GM12878 (cell line): Measurements from ENCODE around the gene FUT8. TPM values are rescaled to one million over a fixed set of nuclear protein-coding genes. Genes with fewer than 3 reads are reported as not detected.

Experiments used
- CHD4 ChIP-seq: fragments of 200-600 bp; sonication (generic); IDR thresholded peaks from 2 replicates; pipeline ENCODE4 v1.6.1; 2016; ENCODE audit warnings: mild to moderate bottlenecking
- CREM ChIP-seq: IDR thresholded peaks from 2 replicates; pipeline ENCODE4 v1.6.1; 2014; ENCODE audit warnings: antibody characterized with exemption, low read depth
- FOS ChIP-seq: IDR thresholded peaks from 3 replicates; pipeline ENCODE4 v1.6.1; 2011; ENCODE audit warnings: borderline replicate concordance; ENCODE audit not compliant: insufficient read length; ENCODE audit errors: extremely low read depth
- HDGF ChIP-seq: fragments of 450-650 bp; IDR thresholded peaks from 2 replicates; pipeline ENCODE4 v1.6.1; 2016; ENCODE audit warnings: antibody characterized with exemption
- IRF4 ChIP-seq: IDR thresholded peaks from 2 replicates; pipeline ENCODE4 v1.6.1; 2011; ENCODE audit warnings: low read depth, low read length
- MTA3 ChIP-seq: IDR thresholded peaks from 2 replicates; pipeline ENCODE4 v1.6.1; 2012; ENCODE audit warnings: low read length, inconsistent platforms, borderline replicate concordance
- NFYB ChIP-seq: IDR thresholded peaks from 2 replicates; pipeline ENCODE4 v1.6.1; 2011; ENCODE audit warnings: low read depth, mild to moderate bottlenecking, low read length, improper control_type of control experiment, moderate library complexity; ENCODE audit not compliant: insufficient read depth
- NR2C2 ChIP-seq: IDR thresholded peaks from 2 replicates; pipeline ENCODE4 v1.6.1; 2011; ENCODE audit warnings: borderline replicate concordance, low read depth; ENCODE audit not compliant: control insufficient read depth, insufficient read length
- SMAD1 ChIP-seq: fragments of 450-650 bp; IDR thresholded peaks from 2 replicates; pipeline ENCODE4 v1.6.1; 2018; ENCODE audit warnings: mild to moderate bottlenecking, low read depth; ENCODE audit not compliant: partially characterized antibody
- SMC3 ChIP-seq: IDR thresholded peaks from 2 replicates; pipeline ENCODE4 v1.6.1; 2011; ENCODE audit warnings: low read length, improper control_type of control experiment, borderline replicate concordance
- ZNF274 ChIP-seq: IDR thresholded peaks from one replicate; pipeline ENCODE4 v1.8.0; 2011; ENCODE audit not compliant: insufficient read length, insufficient read depth
- polyA plus RNA-seq, 11 experiments: library from polyadenylated mRNA; depleted of rRNA in 4 of 11; unstranded in 6 of 11; stranded (reverse) in 5 of 11; fragments of >200 nt; fragmentation: Nextera tagmentation in 4 of 11; fragmentation: Illumina TruSeq in 1 of 11; extraction: Ambion mirVana in 4 of 11; extraction: Trizol in 1 of 11; gene quantifications; 1 replicate in 1 of 11; 2 replicates in 10 of 11; pipeline versions ENCODE4 v1.2.1 to v1.2.3, GENCODE V29; 2011 to 2016; ENCODE audit warnings: inconsistent platforms in 2 of 11, missing spikeins in 2 of 11, low read depth in 1 of 11
- total RNA-seq, 4 experiments: library from RNA; depleted of rRNA in 3 of 4; stranded (reverse); fragments of >200 nt in 3 of 4; fragmentation: Illumina TruSeq in 1 of 4; extraction: Trizol in 1 of 4; gene quantifications; 2 replicates each; pipeline versions ENCODE4 v1.2.1 to v1.2.3, GENCODE V29; 2013 to 2021
- TF ChIP-seq, protein P1 (sequence below): fragments of 150-350 bp; IDR thresholded peaks from 2 replicates; pipeline ENCODE4 v1.6.1; 2014; ENCODE audit warnings: mild to moderate bottlenecking, low read depth, low read length
- TF ChIP-seq, protein P2 (sequence below): IDR thresholded peaks from 2 replicates; pipeline ENCODE4 v1.6.1; 2012; ENCODE audit warnings: mild to moderate bottlenecking, low read depth, low read length
- TF ChIP-seq, protein P3 (sequence below): IDR thresholded peaks from 2 replicates; pipeline ENCODE4 v1.6.1; 2011; ENCODE audit warnings: borderline replicate concordance, low read depth, mild to moderate bottlenecking, moderate library complexity, low read length; ENCODE audit not compliant: insufficient read depth, poor library complexity, severe bottlenecking
- TF ChIP-seq, protein P4 (sequence below): IDR thresholded peaks from 2 replicates; pipeline ENCODE4 v1.6.1; 2012; ENCODE audit warnings: low read depth, low read length, improper control_type of control experiment

FUT8 gene
- total and polyA plus RNA-seq, 10 of the 15 experiments (the other 5 are each of a cell fraction or from before 2014, with no cell fraction given): 21.3 to 106 (median 66.3) TPM

DNA sequence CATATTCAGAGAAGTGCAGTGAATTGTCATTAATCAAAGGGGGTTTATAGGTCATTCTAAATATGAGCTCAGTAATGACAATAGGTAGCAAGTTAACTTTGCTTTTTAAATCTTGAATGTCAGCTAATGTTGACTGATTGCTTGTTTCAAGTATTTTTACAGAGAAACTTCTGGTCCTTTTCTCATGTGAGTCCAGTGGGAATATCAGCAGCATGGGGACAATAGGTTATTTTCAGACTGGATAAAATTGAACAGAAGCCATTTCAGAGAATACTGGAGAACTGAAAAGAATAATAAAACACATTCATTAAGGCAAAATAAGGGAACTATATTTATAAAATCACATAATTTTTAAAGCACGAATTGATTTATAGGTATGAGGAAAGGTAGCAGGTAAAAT is 78.7 kb downstream of the FUT8 start (continued):
- TF ChIP-seq, protein P1, sequence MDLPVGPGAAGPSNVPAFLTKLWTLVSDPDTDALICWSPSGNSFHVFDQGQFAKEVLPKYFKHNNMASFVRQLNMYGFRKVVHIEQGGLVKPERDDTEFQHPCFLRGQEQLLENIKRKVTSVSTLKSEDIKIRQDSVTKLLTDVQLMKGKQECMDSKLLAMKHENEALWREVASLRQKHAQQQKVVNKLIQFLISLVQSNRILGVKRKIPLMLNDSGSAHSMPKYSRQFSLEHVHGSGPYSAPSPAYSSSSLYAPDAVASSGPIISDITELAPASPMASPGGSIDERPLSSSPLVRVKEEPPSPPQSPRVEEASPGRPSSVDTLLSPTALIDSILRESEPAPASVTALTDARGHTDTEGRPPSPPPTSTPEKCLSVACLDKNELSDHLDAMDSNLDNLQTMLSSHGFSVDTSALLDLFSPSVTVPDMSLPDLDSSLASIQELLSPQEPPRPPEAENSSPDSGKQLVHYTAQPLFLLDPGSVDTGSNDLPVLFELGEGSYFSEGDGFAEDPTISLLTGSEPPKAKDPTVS: no peak
- TF ChIP-seq NFYB (no peak), CREM (no peak), CHD4 (no peak), SMC3 (no peak), NR2C2 (no peak), IRF4 (no peak), ZNF274 (no peak), FOS (no peak), MTA3 (no peak), HDGF (no peak), SMAD1 (no peak)
- TF ChIP-seq, protein P2, sequence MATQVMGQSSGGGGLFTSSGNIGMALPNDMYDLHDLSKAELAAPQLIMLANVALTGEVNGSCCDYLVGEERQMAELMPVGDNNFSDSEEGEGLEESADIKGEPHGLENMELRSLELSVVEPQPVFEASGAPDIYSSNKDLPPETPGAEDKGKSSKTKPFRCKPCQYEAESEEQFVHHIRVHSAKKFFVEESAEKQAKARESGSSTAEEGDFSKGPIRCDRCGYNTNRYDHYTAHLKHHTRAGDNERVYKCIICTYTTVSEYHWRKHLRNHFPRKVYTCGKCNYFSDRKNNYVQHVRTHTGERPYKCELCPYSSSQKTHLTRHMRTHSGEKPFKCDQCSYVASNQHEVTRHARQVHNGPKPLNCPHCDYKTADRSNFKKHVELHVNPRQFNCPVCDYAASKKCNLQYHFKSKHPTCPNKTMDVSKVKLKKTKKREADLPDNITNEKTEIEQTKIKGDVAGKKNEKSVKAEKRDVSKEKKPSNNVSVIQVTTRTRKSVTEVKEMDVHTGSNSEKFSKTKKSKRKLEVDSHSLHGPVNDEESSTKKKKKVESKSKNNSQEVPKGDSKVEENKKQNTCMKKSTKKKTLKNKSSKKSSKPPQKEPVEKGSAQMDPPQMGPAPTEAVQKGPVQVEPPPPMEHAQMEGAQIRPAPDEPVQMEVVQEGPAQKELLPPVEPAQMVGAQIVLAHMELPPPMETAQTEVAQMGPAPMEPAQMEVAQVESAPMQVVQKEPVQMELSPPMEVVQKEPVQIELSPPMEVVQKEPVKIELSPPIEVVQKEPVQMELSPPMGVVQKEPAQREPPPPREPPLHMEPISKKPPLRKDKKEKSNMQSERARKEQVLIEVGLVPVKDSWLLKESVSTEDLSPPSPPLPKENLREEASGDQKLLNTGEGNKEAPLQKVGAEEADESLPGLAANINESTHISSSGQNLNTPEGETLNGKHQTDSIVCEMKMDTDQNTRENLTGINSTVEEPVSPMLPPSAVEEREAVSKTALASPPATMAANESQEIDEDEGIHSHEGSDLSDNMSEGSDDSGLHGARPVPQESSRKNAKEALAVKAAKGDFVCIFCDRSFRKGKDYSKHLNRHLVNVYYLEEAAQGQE: no peak
- TF ChIP-seq, protein P3, sequence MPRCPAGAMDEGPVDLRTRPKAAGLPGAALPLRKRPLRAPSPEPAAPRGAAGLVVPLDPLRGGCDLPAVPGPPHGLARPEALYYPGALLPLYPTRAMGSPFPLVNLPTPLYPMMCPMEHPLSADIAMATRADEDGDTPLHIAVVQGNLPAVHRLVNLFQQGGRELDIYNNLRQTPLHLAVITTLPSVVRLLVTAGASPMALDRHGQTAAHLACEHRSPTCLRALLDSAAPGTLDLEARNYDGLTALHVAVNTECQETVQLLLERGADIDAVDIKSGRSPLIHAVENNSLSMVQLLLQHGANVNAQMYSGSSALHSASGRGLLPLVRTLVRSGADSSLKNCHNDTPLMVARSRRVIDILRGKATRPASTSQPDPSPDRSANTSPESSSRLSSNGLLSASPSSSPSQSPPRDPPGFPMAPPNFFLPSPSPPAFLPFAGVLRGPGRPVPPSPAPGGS: no peak
- TF ChIP-seq, protein P4, sequence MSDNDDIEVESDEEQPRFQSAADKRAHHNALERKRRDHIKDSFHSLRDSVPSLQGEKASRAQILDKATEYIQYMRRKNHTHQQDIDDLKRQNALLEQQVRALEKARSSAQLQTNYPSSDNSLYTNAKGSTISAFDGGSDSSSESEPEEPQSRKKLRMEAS: no peak
- TF ChIP-seq, all 136 proteins: peak for 0
